Trophoblast cell (in vitro differentiated cells and primary cell): ENCODE results near the gene GCSAML.
"Not testable (repeated sequence)": the region's sequence is repeated elsewhere in the genome, so short reads cannot be mapped to it uniquely, and the experiment has no call there.

Source experiments
- DNase-seq, 2 donors: peaks; one replicate each; pipeline ENCODE4 v3.0.0-alpha.2; 2016
- H2AFZ ChIP-seq: 2 replicates; pipeline ENCODE4 v1.6.1; 2013; ENCODE audit warnings: low read length, moderate library complexity, mild to moderate bottlenecking; ENCODE audit not compliant: insufficient read depth, poor library complexity
- H2AK5ac ChIP-seq: 2 replicates; pipeline ENCODE4 v1.6.1; 2013; ENCODE audit warnings: mild to moderate bottlenecking, low read length
- H2BK120ac ChIP-seq: 2 replicates; pipeline ENCODE4 v1.6.1; 2013; ENCODE audit warnings: low read length, mild to moderate bottlenecking, moderate library complexity; ENCODE audit not compliant: insufficient read depth, poor library complexity
- H2BK12ac ChIP-seq: 2 replicates; pipeline ENCODE4 v1.6.1; 2013; ENCODE audit warnings: mild to moderate bottlenecking, low read length, moderate library complexity
- H2BK5ac ChIP-seq: 2 replicates; pipeline ENCODE4 v1.6.1; 2013; ENCODE audit warnings: low read length, low read depth, moderate library complexity, mild to moderate bottlenecking; ENCODE audit not compliant: poor library complexity
- H3K14ac ChIP-seq: 2 replicates; pipeline ENCODE4 v1.6.1; 2013; ENCODE audit warnings: mild to moderate bottlenecking, low read length
- H3K18ac ChIP-seq: 2 replicates; pipeline ENCODE4 v1.6.1; 2013; ENCODE audit warnings: mild to moderate bottlenecking, low read length
- H3K23ac ChIP-seq: 2 replicates; pipeline ENCODE4 v1.6.1; 2013; ENCODE audit warnings: low read length
- H3K27ac ChIP-seq: 2 replicates; pipeline ENCODE4 v1.5.1; 2013; ENCODE audit warnings: low read depth, mild to moderate bottlenecking, inconsistent platforms, low read length, moderate library complexity
- H3K27me3 ChIP-seq: 2 replicates; pipeline ENCODE4 v1.6.1; 2013; ENCODE audit warnings: inconsistent platforms, mild to moderate bottlenecking, low read length, moderate library complexity; ENCODE audit not compliant: insufficient read depth
- H3K36me3 ChIP-seq, 2 experiments: 1 replicate in 1 of 2; 2 replicates in 1 of 2; pipeline ENCODE4 v1.6.1; 2013; ENCODE audit warnings: low read length in 2 of 2, mild to moderate bottlenecking in 2 of 2, moderate library complexity in 1 of 2; ENCODE audit not compliant: insufficient read depth in 2 of 2, control insufficient read depth in 1 of 2
- H3K4ac ChIP-seq: 2 replicates; pipeline ENCODE4 v1.6.1; 2013; ENCODE audit warnings: low read depth, mild to moderate bottlenecking, low read length, moderate library complexity
- H3K4me1 ChIP-seq, 2 experiments: 1 replicate in 1 of 2; 2 replicates in 1 of 2; pipeline ENCODE4 v1.6.1; 2013; ENCODE audit warnings: low read length in 2 of 2, mild to moderate bottlenecking in 2 of 2, moderate library complexity in 1 of 2; ENCODE audit not compliant: insufficient read depth in 2 of 2, control insufficient read depth in 1 of 2
- H3K4me2 ChIP-seq: 2 replicates; pipeline ENCODE4 v1.6.1; 2013; ENCODE audit warnings: inconsistent platforms, mild to moderate bottlenecking, low read length, moderate library complexity
- H3K4me3 ChIP-seq: 2 replicates; pipeline ENCODE4 v1.5.1; 2013; ENCODE audit warnings: mild to moderate bottlenecking, low read depth, low read length, inconsistent platforms
- H3K79me1 ChIP-seq: one replicate; pipeline ENCODE4 v1.6.1; 2013; ENCODE audit warnings: low read length
- H3K79me2 ChIP-seq: 2 replicates; pipeline ENCODE4 v1.6.1; 2013; ENCODE audit warnings: low read length, mild to moderate bottlenecking; ENCODE audit not compliant: control insufficient read depth, insufficient read depth, poor library complexity
- H3K9ac ChIP-seq: 2 replicates; pipeline ENCODE4 v1.6.1; 2013; ENCODE audit warnings: mild to moderate bottlenecking, low read length
- H3K9me3 ChIP-seq: 2 replicates; pipeline ENCODE4 v1.6.1; 2013; ENCODE audit warnings: low read depth, mild to moderate bottlenecking, control low read depth, inconsistent platforms, low read length; ENCODE audit not compliant: insufficient read depth
- H4K12ac ChIP-seq: 2 replicates; pipeline ENCODE4 v1.6.1; 2013; ENCODE audit warnings: low read depth, mild to moderate bottlenecking, low read length, moderate library complexity
- H4K8ac ChIP-seq: 2 replicates; pipeline ENCODE4 v1.6.1; 2013; ENCODE audit warnings: low read depth, mild to moderate bottlenecking, low read length, moderate library complexity
- H4K91ac ChIP-seq: one replicate; pipeline ENCODE4 v1.6.1; 2013; ENCODE audit warnings: low read depth, mild to moderate bottlenecking, low read length, moderate library complexity
- WGBS: extraction: QIAGEN DNeasy Blood & Tissue Kit; methylation state at CpG from one replicate; pipeline ENCODE4 v1.1.7; 2013; ENCODE audit warnings: missing lambda C conversion rate; ENCODE audit not compliant: insufficient read length, insufficient coverage; ENCODE audit errors: extremely low coverage; 5-methylcytosine and 5-hydroxymethylcytosine counted together

GCSAML gene

DNA sequence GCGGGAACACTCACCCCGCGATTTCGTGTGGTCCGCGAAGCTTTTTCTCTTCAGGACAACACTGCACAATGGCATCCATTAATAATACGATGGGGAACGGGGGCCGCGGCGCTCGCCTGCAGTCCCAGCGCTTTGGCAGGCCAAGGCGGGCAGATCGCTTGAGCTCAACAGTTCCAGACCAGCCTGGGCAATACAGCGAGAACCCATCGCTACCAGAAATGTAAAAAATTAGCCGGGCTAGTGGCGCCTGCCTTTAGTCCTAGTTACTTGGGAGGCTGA is 30.4 kb upstream of the GCSAML start:
- no peak overlapping the region for H2BK12ac ChIP-seq
- H2AFZ ChIP-seq, result no peak overlapping the region
- H3K4ac ChIP-seq, result no peak overlapping the region
- H3K36me3 ChIP-seq, result no peaks in the 10 kb centered on the region
- no peaks in the 10 kb centered on the region for H3K79me1 ChIP-seq
- H2BK120ac ChIP-seq, result no peak overlapping the region
- H3K4me1 ChIP-seq, result no peaks in the 10 kb centered on the region
- no peaks in the 10 kb centered on the region for H3K79me2 ChIP-seq
- H3K27ac ChIP-seq, result no peak overlapping the region
- no peak overlapping the region for H2BK5ac ChIP-seq
- no peak overlapping the region for H4K8ac ChIP-seq
- H2AK5ac ChIP-seq, result no peak overlapping the region
- no peak overlapping the region for H4K91ac ChIP-seq
- H3K4me3 ChIP-seq, result no peak overlapping the region
- no peaks in the 10 kb centered on the region for H3K27me3 ChIP-seq
- peaks cover 4% of the 10 kb centered on the region for H3K9me3 ChIP-seq
- no peak overlapping the region for H3K18ac ChIP-seq
- no peak overlapping the region for H3K14ac ChIP-seq
- H3K4me2 ChIP-seq, result no peak overlapping the region
- no peak overlapping the region for H3K9ac ChIP-seq
- DNase-seq, result no peak
- no peak overlapping the region for H3K23ac ChIP-seq
- no peak overlapping the region for H4K12ac ChIP-seq
- WGBS, result no CpG with 5 or more reads among the region's 19 CpGs

DNA sequence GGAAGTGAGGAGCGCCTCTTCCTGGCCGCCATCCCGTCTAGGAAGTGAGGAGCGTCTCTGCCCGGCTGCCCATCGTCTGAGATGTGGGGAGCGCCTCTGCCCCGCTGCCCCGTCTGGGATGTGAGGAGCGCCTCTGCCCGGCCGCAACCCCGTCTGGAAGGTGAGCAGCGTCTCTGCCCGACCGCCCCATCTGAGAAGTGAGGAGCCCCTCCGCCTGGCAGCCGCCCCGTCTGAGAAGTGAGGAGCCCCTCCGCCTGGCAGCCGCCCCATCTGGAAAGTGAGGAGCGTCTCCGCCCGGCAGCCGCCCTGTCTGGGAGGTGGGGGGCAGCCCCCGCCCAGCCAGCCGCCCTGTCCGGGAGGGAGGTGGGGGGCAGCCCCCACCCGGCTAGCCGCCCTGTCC is 27.0 kb upstream of the GCSAML start:
- H3K27ac ChIP-seq, H3K4me2 ChIP-seq, H3K9ac ChIP-seq, H2BK5ac ChIP-seq, H3K4ac ChIP-seq, H2AFZ ChIP-seq, H3K4me1 ChIP-seq, H3K23ac ChIP-seq, H2BK12ac ChIP-seq, H2BK120ac ChIP-seq, H3K4me3 ChIP-seq, H3K79me2 ChIP-seq, H3K18ac ChIP-seq, H3K9me3 ChIP-seq, H3K14ac ChIP-seq, H4K8ac ChIP-seq, H3K79me1 ChIP-seq, H4K12ac ChIP-seq, DNase-seq, H2AK5ac ChIP-seq, H4K91ac ChIP-seq, H3K27me3 ChIP-seq, H3K36me3 ChIP-seq: not testable (repeated sequence)
- WGBS, result no CpG with 5 or more reads among the region's 30 CpGs

- H4K8ac ChIP-seq, result no peak overlapping the region
- H3K4me1 ChIP-seq, result no peaks in the 10 kb centered on the region
- no peak overlapping the region for H3K4ac ChIP-seq
- H4K12ac ChIP-seq, result no peak overlapping the region
- H2AFZ ChIP-seq, result no peak overlapping the region
- peak; percentile 54 to 84 for DNase-seq
- H3K9me3 ChIP-seq, result peaks cover 4% of the 10 kb centered on the region
- no peak overlapping the region for H3K4me2 ChIP-seq
- no peak overlapping the region for H2BK12ac ChIP-seq
- H3K9ac ChIP-seq, result no peak overlapping the region
- H3K79me1 ChIP-seq, result no peaks in the 10 kb centered on the region
- H3K18ac ChIP-seq, result no peak overlapping the region
- H3K79me2 ChIP-seq, result no peaks in the 10 kb centered on the region
- H4K91ac ChIP-seq, result no peak overlapping the region
- no CpG with 5 or more reads among the region's 2 CpGs for WGBS
- H3K27me3 ChIP-seq, result no peaks in the 10 kb centered on the region
- H2AK5ac ChIP-seq, result no peak overlapping the region
- no peak overlapping the region for H3K14ac ChIP-seq
- no peak overlapping the region for H3K4me3 ChIP-seq
- H3K23ac ChIP-seq, result no peak overlapping the region
- H3K27ac ChIP-seq, result no peak overlapping the region
- no peaks in the 10 kb centered on the region for H3K36me3 ChIP-seq
- no peak overlapping the region for H2BK120ac ChIP-seq
- H2BK5ac ChIP-seq, result no peak overlapping the region
Observed at GRCh38 chr1:247528812-247529474, 20.0 kb upstream of the GCSAML start.

GRCh38 chr1:247529771-247530355 is 19.1 kb upstream of the GCSAML start:
- H3K18ac ChIP-seq, result no peak overlapping the region
- no peak overlapping the region for H3K9ac ChIP-seq
- peak in 1 of 2 donors; percentile 21 for DNase-seq
- no peak overlapping the region for H4K12ac ChIP-seq
- no peak overlapping the region for H3K4me3 ChIP-seq
- H3K27ac ChIP-seq, result no peak overlapping the region
- H3K4me2 ChIP-seq, result no peak overlapping the region
- no peak overlapping the region for H3K14ac ChIP-seq
- no peaks in the 10 kb centered on the region for H3K36me3 ChIP-seq
- H4K91ac ChIP-seq, result no peak overlapping the region
- H3K4ac ChIP-seq, result no peak overlapping the region
- no peak overlapping the region for H2BK5ac ChIP-seq
- peaks cover 4% of the 10 kb centered on the region for H3K9me3 ChIP-seq
- no peaks in the 10 kb centered on the region for H3K4me1 ChIP-seq
- no peak overlapping the region for H2BK12ac ChIP-seq
- H4K8ac ChIP-seq, result no peak overlapping the region
- H3K27me3 ChIP-seq, result no peaks in the 10 kb centered on the region
- no peak overlapping the region for H2AFZ ChIP-seq
- no peaks in the 10 kb centered on the region for H3K79me2 ChIP-seq
- H3K79me1 ChIP-seq, result peaks cover under 1% of the 10 kb centered on the region
- H2AK5ac ChIP-seq, result no peak overlapping the region
- H2BK120ac ChIP-seq, result no peak overlapping the region
- WGBS, result no CpG with 5 or more reads among the region's 1 CpG
- H3K23ac ChIP-seq, result no peak overlapping the region
